Measurements from ENCODE around the gene PARPBP. TPM values are rescaled to one million over a fixed set of nuclear protein-coding genes. Genes with fewer than 3 reads are reported as not detected.

Gene PARPBP
- total and polyA plus RNA-seq, 2 donors (not counting 3 experiments of a cell fraction or from before 2014, with no cell fraction given) = 4.2 to 19.0 TPM

DNA sequence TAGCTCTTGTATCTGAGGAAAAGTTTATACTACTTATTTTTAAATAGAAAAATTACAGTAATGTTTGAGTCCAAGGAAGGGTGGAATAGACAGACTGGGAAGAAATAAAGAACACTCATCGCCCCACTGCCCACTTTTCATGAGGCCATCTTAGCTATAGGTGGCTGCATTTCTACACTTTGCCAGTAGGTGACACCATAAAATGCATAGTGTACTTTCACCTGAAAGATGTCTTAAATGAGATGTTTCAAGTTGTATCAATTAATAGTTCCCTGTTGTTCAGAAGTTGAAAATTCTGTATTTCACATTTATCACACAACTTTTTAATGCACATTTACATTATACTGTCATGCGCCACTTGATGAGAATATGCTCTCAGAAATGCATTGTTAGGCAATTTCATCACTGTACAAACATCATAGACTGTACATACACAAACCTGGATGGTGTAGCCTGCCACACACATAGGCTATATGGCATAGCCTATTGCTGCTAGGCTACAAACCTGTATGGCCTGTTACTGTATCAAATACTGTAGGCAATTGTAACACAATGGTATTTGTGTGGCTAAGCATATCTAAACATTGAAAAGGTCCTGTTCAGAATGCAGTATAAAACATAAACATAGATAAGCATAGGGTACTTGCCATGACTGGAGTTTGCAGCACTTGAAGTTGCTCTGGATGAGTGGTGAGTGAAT lies 50.1 kb downstream of the PARPBP start:
- dilution Hi-C loops (cut with MboI; ENCODE audit: extremely low pct_ligation_motif_present, low sequenced_read_pairs) = no loop called here
- intact Hi-C loops (cut with micrococcal nuclease) = loop anchor here (1.0 to 2.0 kb wide), 3 partner anchors 131 to 533 kb away; no protein-coding TSS in a partner anchor
- Histone ChIP-seq H3K4me2 (ENCODE audit: insufficient read depth, low read length) (no peak overlapping the region), H3K36me3 (ENCODE audit: control insufficient read depth in 2 of 2, extremely low read depth in 1 of 2, insufficient read depth in 2 of 2, low read length in 2 of 2) (no peaks in the 10 kb centered on the region), H3K4me1 (ENCODE audit: control insufficient read depth, extremely low read depth, insufficient read depth, low read length) (peaks cover 26% of the 10 kb centered on the region), H3K79me2 (ENCODE audit: control insufficient read depth, insufficient read depth, low read length) (no peaks in the 10 kb centered on the region), H3K27ac (ENCODE audit: insufficient read depth, low read depth, low read length) (no peak overlapping the region), H3K9me3 (replicated peaks; ENCODE audit: control insufficient read depth, insufficient read depth, low read length) (no peaks in the 10 kb centered on the region), H3K9me1 (replicated peaks; ENCODE audit: control insufficient read depth, extremely low read depth, insufficient read depth, low read length) (no peaks in the 10 kb centered on the region), H3K4me3 (replicated peaks in 1 of 3; ENCODE audit: insufficient read depth in 1 of 3, low read depth in 1 of 3, low read length in 3 of 3) (no peak overlapping the region), H2AFZ (ENCODE audit: low read depth, low read length) (no peak overlapping the region), H4K20me1 (replicated peaks; ENCODE audit: control insufficient read depth, extremely low read depth, insufficient read depth, low read length) (no peaks in the 10 kb centered on the region), H3K9ac (replicated peaks; ENCODE audit: extremely low read depth, insufficient read depth, low read length) (no peak overlapping the region), H3K27me3 (ENCODE audit: control insufficient read depth in 2 of 2, insufficient read depth in 2 of 2, low read length in 2 of 2) (no peaks in the 10 kb centered on the region)
- CTCF ChIA-PET = interaction anchor here (0.6 to 6.2 kb wide), 40 partner anchors 9 to 1379 kb away, joined by 3 to 103 read pairs (median 4); no protein-coding TSS in a partner anchor
- POLR2A ChIA-PET = no interaction called here
- BruUV-seq (replicated peaks) = no TSS peak
- FAIRE-seq (no peak), DNase-seq (ENCODE audit: low read depth, low spot score) (peak; percentile 69)
- TF ChIP-seq, protein P1, sequence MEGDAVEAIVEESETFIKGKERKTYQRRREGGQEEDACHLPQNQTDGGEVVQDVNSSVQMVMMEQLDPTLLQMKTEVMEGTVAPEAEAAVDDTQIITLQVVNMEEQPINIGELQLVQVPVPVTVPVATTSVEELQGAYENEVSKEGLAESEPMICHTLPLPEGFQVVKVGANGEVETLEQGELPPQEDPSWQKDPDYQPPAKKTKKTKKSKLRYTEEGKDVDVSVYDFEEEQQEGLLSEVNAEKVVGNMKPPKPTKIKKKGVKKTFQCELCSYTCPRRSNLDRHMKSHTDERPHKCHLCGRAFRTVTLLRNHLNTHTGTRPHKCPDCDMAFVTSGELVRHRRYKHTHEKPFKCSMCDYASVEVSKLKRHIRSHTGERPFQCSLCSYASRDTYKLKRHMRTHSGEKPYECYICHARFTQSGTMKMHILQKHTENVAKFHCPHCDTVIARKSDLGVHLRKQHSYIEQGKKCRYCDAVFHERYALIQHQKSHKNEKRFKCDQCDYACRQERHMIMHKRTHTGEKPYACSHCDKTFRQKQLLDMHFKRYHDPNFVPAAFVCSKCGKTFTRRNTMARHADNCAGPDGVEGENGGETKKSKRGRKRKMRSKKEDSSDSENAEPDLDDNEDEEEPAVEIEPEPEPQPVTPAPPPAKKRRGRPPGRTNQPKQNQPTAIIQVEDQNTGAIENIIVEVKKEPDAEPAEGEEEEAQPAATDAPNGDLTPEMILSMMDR (IDR thresholded peaks at IDR 0.05; ENCODE audit: extremely low read depth in 1 of 2, insufficient read depth in 1 of 2, low read depth in 1 of 2, low read length in 2 of 2) = peak; percentile 62 to 64
- TF ChIP-seq, protein P2, sequence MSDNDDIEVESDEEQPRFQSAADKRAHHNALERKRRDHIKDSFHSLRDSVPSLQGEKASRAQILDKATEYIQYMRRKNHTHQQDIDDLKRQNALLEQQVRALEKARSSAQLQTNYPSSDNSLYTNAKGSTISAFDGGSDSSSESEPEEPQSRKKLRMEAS (IDR thresholded peaks at IDR 0.05; ENCODE audit: insufficient read depth, insufficient read length) = no peak

DNA sequence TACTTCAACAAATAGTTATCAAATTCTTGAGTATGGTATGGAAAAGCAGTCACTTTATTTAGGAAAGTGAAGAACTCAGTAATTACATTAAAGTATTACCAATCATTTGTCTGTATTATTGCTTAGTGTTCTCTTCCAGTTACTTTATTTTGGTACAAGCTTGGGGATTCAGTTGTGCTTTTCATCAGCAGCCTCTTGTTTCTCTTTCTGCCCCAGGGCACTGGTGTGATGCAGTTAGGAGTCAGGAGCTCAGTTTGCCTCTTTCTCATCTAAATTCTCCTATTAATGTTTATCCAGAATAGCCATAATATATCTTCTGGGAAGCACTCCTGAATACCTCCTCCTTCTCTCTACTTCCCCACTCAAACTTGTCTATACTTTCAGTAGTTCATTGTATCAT lies 52.0 kb downstream of the PARPBP start:
- Histone ChIP-seq H3K4me1 (ENCODE audit: control insufficient read depth, extremely low read depth, insufficient read depth, low read length) (peaks cover 27% of the 10 kb centered on the region), H3K27ac (ENCODE audit: insufficient read depth, low read depth, low read length) (peak overlapping the region; percentile 61), H3K9me3 (replicated peaks; ENCODE audit: control insufficient read depth, insufficient read depth, low read length) (no peaks in the 10 kb centered on the region), H3K27me3 (ENCODE audit: control insufficient read depth in 2 of 2, insufficient read depth in 2 of 2, low read length in 2 of 2) (no peaks in the 10 kb centered on the region), H3K9ac (replicated peaks; ENCODE audit: extremely low read depth, insufficient read depth, low read length) (no peak overlapping the region), H4K20me1 (replicated peaks; ENCODE audit: control insufficient read depth, extremely low read depth, insufficient read depth, low read length) (no peaks in the 10 kb centered on the region), H3K36me3 (ENCODE audit: control insufficient read depth in 2 of 2, extremely low read depth in 1 of 2, insufficient read depth in 2 of 2, low read length in 2 of 2) (no peaks in the 10 kb centered on the region), H3K9me1 (replicated peaks; ENCODE audit: control insufficient read depth, extremely low read depth, insufficient read depth, low read length) (no peaks in the 10 kb centered on the region), H3K79me2 (ENCODE audit: control insufficient read depth, insufficient read depth, low read length) (no peaks in the 10 kb centered on the region), H2AFZ (ENCODE audit: low read depth, low read length) (no peak overlapping the region), H3K4me2 (ENCODE audit: insufficient read depth, low read length) (peak overlapping the region; percentile 11), H3K4me3 (replicated peaks in 1 of 3; ENCODE audit: insufficient read depth in 1 of 3, low read depth in 1 of 3, low read length in 3 of 3) (no peak overlapping the region)
- intact Hi-C loops (cut with micrococcal nuclease) (loop anchor here (2.0 kb wide), 3 partner anchors 231 to 531 kb away; no protein-coding TSS in a partner anchor), dilution Hi-C loops (cut with MboI; ENCODE audit: extremely low pct_ligation_motif_present, low sequenced_read_pairs) (no loop called here)
- ChIA-PET CTCF (interaction anchor here (1.6 to 6.2 kb wide), 2 partner anchors 43 to 311 kb away, joined by 3 to 103 read pairs; no protein-coding TSS in a partner anchor), POLR2A (no interaction called here)
- no peak for TF ChIP-seq JUN (IDR thresholded peaks at IDR 0.05; ENCODE audit: borderline replicate concordance, insufficient read depth, insufficient read length, low read depth)
- TF ChIP-seq, protein P1 (IDR thresholded peaks at IDR 0.05; ENCODE audit: extremely low read depth in 1 of 2, insufficient read depth in 1 of 2, low read depth in 1 of 2, low read length in 2 of 2) = no peak
- TF ChIP-seq MYC (IDR thresholded peaks at IDR 0.05; ENCODE audit: low read depth, low read length) = no peak
- TF ChIP-seq EZH2 (IDR thresholded peaks at IDR 0.05; ENCODE audit: borderline replicate concordance, low read depth, low read length, severe bottlenecking) = no peak
- TF ChIP-seq POLR2A (IDR thresholded peaks at IDR 0.05; ENCODE audit: low read depth, low read length) = no peak
- no peak for TF ChIP-seq GATA2 (IDR thresholded peaks at IDR 0.05; ENCODE audit: insufficient read depth, insufficient read length, low read depth, low read length)
- no peak for TF ChIP-seq FOS (IDR thresholded peaks at IDR 0.05; ENCODE audit: borderline replicate concordance, insufficient read depth, low read length)
- no peak for TF ChIP-seq POLR2AphosphoS5 (IDR thresholded peaks at IDR 0.05; ENCODE audit: insufficient read depth, low read depth, low read length)
- no peak for FAIRE-seq
- DNase-seq (ENCODE audit: low read depth, low spot score) = no peak
- TSS peak; percentile 69 for BruUV-seq (replicated peaks)

Data from endothelial cell of umbilical vein (primary cell).